IPS-11a (cell line): ENCODE data around the gene COX17.

ENCODE experiments used
- H3K4me3 ChIP-seq: one replicate; pipeline ENCODE4 v1.5.1; 2013; ENCODE audit warnings: low read depth, low read length, control low read depth

The COX17 gene

GRCh38 chr3:119647171-119647570 lies 30.0 kb downstream of the COX17 start:
- no peak overlapping the region for H3K4me3 ChIP-seq

GRCh38 chr3:119645813-119646212 lies 31.4 kb downstream of the COX17 start:
- no peak overlapping the region for H3K4me3 ChIP-seq

GRCh38 chr3:119644481-119644880 lies 32.7 kb downstream of the COX17 start:
- no peak overlapping the region for H3K4me3 ChIP-seq

- no peak overlapping the region for H3K4me3 ChIP-seq
Measured at GRCh38 chr3:119643528-119643927, 33.7 kb downstream of the COX17 start.

- H3K4me3 ChIP-seq, result no peak overlapping the region
Measured at GRCh38 chr3:119642746-119643473, 34.3 kb downstream of the COX17 start.

- H3K4me3 ChIP-seq, result no peak overlapping the region
Measured at GRCh38 chr3:119641416-119641815, 35.8 kb downstream of the COX17 start.

GRCh38 chr3:119639494-119640350 lies 37.5 kb downstream of the COX17 start:
- no peak overlapping the region for H3K4me3 ChIP-seq

- H3K4me3 ChIP-seq, result no peak overlapping the region
Measured at GRCh38 chr3:119637679-119638477, 39.3 kb downstream of the COX17 start.

- no peak overlapping the region for H3K4me3 ChIP-seq
Measured at GRCh38 chr3:119636891-119637611, 40.2 kb downstream of the COX17 start.

- no peak overlapping the region for H3K4me3 ChIP-seq
Measured at GRCh38 chr3:119636249-119636648, 41.0 kb downstream of the COX17 start.

GRCh38 chr3:119635719-119636118 lies 41.5 kb downstream of the COX17 start:
- H3K4me3 ChIP-seq, result no peak overlapping the region

- H3K4me3 ChIP-seq, result no peak overlapping the region
Measured at GRCh38 chr3:119632829-119633228, 44.4 kb downstream of the COX17 start.

GRCh38 chr3:119632216-119632615 lies 45.0 kb downstream of the COX17 start:
- no peak overlapping the region for H3K4me3 ChIP-seq

- H3K4me3 ChIP-seq, result no peak overlapping the region
Measured at GRCh38 chr3:119631516-119631915, 45.7 kb downstream of the COX17 start.

GRCh38 chr3:119630880-119631329 lies 46.3 kb downstream of the COX17 start:
- H3K4me3 ChIP-seq, result no peak overlapping the region

- H3K4me3 ChIP-seq, result no peak overlapping the region
Measured at GRCh38 chr3:119630128-119630879, 46.9 kb downstream of the COX17 start.

- H3K4me3 ChIP-seq, result no peak overlapping the region
Measured at GRCh38 chr3:119628816-119629445, 48.3 kb downstream of the COX17 start.

GRCh38 chr3:119628390-119628789 lies 48.8 kb downstream of the COX17 start:
- H3K4me3 ChIP-seq, result no peak overlapping the region

GRCh38 chr3:119627461-119627860 lies 49.7 kb downstream of the COX17 start:
- no peak overlapping the region for H3K4me3 ChIP-seq
